ENCODE results near the gene PAXX. TPM values are rescaled to one million over a fixed set of nuclear protein-coding genes. Genes with fewer than 3 reads are reported as not detected.

The PAXX gene
- total RNA-seq, 2 donors from 2014 or later: 34.0 to 97.2 TPM

DNA sequence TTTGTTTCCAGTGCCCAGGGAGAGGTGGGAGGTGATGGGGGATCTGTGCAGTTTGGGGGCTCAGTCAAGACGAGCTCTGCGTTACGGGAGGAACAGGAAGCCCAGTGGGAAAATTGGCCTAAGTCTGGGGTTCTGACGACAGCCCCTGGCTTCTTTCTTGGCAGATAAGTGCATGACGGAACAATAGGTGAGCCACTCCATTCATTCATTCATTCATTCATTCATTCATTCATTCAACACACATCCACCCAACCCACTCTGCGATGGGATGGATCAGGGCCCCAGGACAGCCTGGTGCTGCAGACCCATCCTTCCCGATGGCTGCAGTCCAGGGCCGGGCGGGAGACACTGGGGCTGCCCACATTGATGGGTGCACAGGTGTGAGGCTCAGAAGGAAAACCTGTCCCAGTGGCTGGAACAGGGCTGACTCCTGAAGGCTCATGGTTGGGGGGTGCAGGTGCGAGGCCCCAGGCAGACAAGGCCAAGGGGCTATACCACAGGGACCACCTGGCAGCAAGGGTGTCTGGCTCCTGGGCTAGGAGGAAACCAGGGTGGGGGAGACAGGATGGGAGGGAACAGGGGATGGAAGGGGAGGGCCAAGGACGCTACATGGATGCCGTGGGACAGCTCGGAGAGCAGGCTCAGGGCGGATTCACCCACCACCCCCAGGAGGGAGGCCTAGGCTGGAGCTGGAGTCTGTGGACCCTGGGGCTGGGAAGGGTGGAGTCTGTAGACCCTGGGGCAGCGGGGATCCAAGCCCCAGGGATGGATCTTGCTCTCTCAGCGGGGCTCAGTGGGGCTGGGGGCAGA is 11.3 kb upstream of the PAXX start:
- Histone ChIP-seq H3K27ac (peak overlapping the region in 2 of 4 donors; percentile 36 to 44), H3K9me3 (no peaks in the 10 kb centered on the region), H3K4me3 (no peak overlapping the region), H3K27me3 (peaks cover 0 to 5% of the 10 kb centered on the region in 2 donors), H3K4me1 (peaks cover 12% of the 10 kb centered on the region), H3K36me3 (replicated peaks in 1 of 2; ENCODE audit: insufficient read depth in 1 of 2, low read depth in 2 of 2) (no peaks in the 10 kb centered on the region)
- 83 to 96% methylated on average over 15 to 16 of the region's 16 CpGs for WGBS, 2 donors
- intact Hi-C loops (cut with DNase I): no loop called here
- ATAC-seq (no peak), DNase-seq (no peak)
- no peak for TF ChIP-seq POLR2A (IDR thresholded peaks at IDR 0.05)
- TF ChIP-seq, protein P1, sequence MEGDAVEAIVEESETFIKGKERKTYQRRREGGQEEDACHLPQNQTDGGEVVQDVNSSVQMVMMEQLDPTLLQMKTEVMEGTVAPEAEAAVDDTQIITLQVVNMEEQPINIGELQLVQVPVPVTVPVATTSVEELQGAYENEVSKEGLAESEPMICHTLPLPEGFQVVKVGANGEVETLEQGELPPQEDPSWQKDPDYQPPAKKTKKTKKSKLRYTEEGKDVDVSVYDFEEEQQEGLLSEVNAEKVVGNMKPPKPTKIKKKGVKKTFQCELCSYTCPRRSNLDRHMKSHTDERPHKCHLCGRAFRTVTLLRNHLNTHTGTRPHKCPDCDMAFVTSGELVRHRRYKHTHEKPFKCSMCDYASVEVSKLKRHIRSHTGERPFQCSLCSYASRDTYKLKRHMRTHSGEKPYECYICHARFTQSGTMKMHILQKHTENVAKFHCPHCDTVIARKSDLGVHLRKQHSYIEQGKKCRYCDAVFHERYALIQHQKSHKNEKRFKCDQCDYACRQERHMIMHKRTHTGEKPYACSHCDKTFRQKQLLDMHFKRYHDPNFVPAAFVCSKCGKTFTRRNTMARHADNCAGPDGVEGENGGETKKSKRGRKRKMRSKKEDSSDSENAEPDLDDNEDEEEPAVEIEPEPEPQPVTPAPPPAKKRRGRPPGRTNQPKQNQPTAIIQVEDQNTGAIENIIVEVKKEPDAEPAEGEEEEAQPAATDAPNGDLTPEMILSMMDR (IDR thresholded peaks at IDR 0.05): no peak

DNA sequence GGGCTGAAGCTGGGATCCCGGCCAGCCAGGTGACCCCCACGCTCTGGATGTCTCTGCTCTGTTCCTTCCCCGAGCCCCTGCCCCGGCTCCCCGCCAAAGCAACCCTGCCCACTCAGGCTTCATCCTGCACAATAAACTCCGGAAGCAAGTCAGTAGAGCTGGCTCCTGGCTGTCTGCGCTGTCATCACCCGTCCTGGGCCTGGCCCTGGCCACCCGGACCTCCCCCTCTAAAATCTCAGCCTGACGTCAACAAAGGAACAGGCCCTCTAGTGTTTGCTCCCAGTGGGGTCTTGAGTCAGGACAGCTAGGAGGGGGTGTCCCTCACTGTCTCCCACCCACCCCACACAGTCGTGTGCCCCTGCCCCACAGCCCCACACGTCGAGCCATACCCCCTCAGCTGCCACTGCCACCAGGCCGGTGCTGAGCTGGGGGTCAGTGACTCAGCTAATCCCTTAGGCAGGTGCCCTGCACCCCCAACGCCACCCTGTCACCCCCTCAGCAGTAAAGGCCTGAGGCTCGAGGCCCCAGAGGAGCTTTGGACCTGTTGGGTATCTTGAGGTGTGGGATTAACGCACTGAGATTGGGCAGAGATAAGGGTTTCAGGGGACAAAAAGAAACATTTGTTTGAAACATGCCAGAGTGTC is 10.5 kb upstream of the PAXX start:
- TF ChIP-seq, protein P1 (IDR thresholded peaks at IDR 0.05): no peak
- TF ChIP-seq POLR2A (IDR thresholded peaks at IDR 0.05): no peak
- no peak for DNase-seq
- WGBS, 2 donors: 53 to 68% methylated on average over 5 to 15 of the region's 17 CpGs
- H3K27me3 ChIP-seq: peaks cover 0 to 5% of the 10 kb centered on the region in 2 donors
- intact Hi-C loops (cut with DNase I): no loop called here
- ATAC-seq: peak; percentile 19
- no peak overlapping the region for H3K4me3 ChIP-seq
- H3K36me3 ChIP-seq (replicated peaks in 1 of 2; ENCODE audit: insufficient read depth in 1 of 2, low read depth in 2 of 2): no peaks in the 10 kb centered on the region
- H3K4me1 ChIP-seq: peaks cover 12% of the 10 kb centered on the region
- peak overlapping the region in 2 of 4 donors; percentile 36 to 44 for H3K27ac ChIP-seq
- no peaks in the 10 kb centered on the region for H3K9me3 ChIP-seq

GRCh38 chr9:136982232-136983051 is 9.8 kb upstream of the PAXX start, which contains the start of gene LCNL1:
Gene LCNL1, plus strand, starts transcription at chr9:136982993. Its CDS starts 594 bp downstream, at chr9:136983587.
- Histone ChIP-seq H3K27me3 (peaks cover 0 to 5% of the 10 kb centered on the region in 2 donors), H3K27ac (peak within 1 kb of the TSS in 1 of 4 donors; percentile 17), H3K9me3 (no peaks in the 10 kb centered on the region), H3K4me1 (peaks cover 12% of the 10 kb centered on the region), H3K4me3 (no peak within 1 kb of the TSS), H3K36me3 (replicated peaks in 1 of 2; ENCODE audit: insufficient read depth in 1 of 2, low read depth in 2 of 2) (no peaks in the 10 kb centered on the region)
- intact Hi-C loops (cut with DNase I): no loop called here
- no peak for TF ChIP-seq POLR2A (IDR thresholded peaks at IDR 0.05)
- TF ChIP-seq, protein P1 (IDR thresholded peaks at IDR 0.05): no peak
- no peak for ATAC-seq
- WGBS, 2 donors: 83 to 88% methylated on average over 6 to 17 of the region's 18 CpGs
- no peak for DNase-seq

DNA sequence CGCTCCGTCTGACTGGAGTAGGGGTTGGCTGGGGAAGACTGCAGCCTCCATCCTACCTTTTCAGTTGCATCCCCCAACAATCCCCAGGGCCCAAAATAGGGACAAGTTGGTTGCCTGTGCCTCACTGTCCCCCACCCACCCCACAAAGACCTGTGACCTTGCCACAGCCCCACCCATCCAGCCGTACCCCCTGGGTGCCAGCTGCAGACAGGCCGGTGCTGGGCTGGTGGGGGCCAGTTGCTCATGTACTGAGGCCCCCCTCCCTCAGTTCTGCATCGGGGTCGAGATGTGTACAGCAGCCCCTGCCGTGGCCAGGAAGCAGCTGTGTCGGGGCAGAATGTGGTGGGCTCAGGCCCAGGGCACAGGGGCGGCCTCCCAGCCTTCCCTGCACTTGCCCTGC is 9.1 kb upstream of the PAXX start:
- H3K4me1 ChIP-seq: peaks cover 6% of the 10 kb centered on the region
- ATAC-seq (no peak), DNase-seq (no peak)
- no peak overlapping the region for H3K4me3 ChIP-seq
- WGBS, 2 donors: 69 to 77% methylated on average over 3 to 9 of the region's 9 CpGs
- TF ChIP-seq, protein P1 (IDR thresholded peaks at IDR 0.05): no peak
- TF ChIP-seq POLR2A (IDR thresholded peaks at IDR 0.05): no peak
- H3K36me3 ChIP-seq (replicated peaks in 1 of 2; ENCODE audit: insufficient read depth in 1 of 2, low read depth in 2 of 2): no peaks in the 10 kb centered on the region
- peaks cover 0 to 5% of the 10 kb centered on the region in 2 donors for H3K27me3 ChIP-seq
- no peak overlapping the region for H3K27ac ChIP-seq
- H3K9me3 ChIP-seq: no peaks in the 10 kb centered on the region
- intact Hi-C loops (cut with DNase I): no loop called here

Measured in body of pancreas (tissue), 4 donors.